Measurements from ENCODE around the gene BDH2.

The BDH2 gene

GRCh38 chr4:103092245-103092644 lies 7.4 kb downstream of the BDH2 start:
- no peak overlapping the region for H3K27ac Mint-ChIP-seq
- no peaks in the 10 kb centered on the region for H3K9me3 Mint-ChIP-seq
- H3K4me1 Mint-ChIP-seq, result peaks cover 19% of the 10 kb centered on the region
- no peak overlapping the region for H3K4me3 Mint-ChIP-seq
- peaks cover 68% of the 10 kb centered on the region for H3K36me3 Mint-ChIP-seq (ENCODE audit: low read depth)
- H3K27me3 Mint-ChIP-seq (ENCODE audit: low read depth, poor library complexity), result no peaks in the 10 kb centered on the region
- DNase-seq, result no peak
- TF ChIP-seq, protein P1, sequence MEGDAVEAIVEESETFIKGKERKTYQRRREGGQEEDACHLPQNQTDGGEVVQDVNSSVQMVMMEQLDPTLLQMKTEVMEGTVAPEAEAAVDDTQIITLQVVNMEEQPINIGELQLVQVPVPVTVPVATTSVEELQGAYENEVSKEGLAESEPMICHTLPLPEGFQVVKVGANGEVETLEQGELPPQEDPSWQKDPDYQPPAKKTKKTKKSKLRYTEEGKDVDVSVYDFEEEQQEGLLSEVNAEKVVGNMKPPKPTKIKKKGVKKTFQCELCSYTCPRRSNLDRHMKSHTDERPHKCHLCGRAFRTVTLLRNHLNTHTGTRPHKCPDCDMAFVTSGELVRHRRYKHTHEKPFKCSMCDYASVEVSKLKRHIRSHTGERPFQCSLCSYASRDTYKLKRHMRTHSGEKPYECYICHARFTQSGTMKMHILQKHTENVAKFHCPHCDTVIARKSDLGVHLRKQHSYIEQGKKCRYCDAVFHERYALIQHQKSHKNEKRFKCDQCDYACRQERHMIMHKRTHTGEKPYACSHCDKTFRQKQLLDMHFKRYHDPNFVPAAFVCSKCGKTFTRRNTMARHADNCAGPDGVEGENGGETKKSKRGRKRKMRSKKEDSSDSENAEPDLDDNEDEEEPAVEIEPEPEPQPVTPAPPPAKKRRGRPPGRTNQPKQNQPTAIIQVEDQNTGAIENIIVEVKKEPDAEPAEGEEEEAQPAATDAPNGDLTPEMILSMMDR (IDR thresholded peaks at IDR 0.05), result no peak

- Mint-ChIP-seq H3K27me3 (ENCODE audit: low read depth, poor library complexity) (no peaks in the 10 kb centered on the region), H3K4me3 (no peak overlapping the region), H3K27ac (no peak overlapping the region), H3K9me3 (no peaks in the 10 kb centered on the region), H3K36me3 (ENCODE audit: low read depth) (peaks cover 68% of the 10 kb centered on the region), H3K4me1 (peaks cover 14% of the 10 kb centered on the region)
- peak; percentile 15 for DNase-seq
- TF ChIP-seq, protein P1 (IDR thresholded peaks at IDR 0.05), result peak; percentile 47
These were observed 7.9 kb downstream of the BDH2 start for GRCh38 chr4:103091601-103092223.

DNA sequence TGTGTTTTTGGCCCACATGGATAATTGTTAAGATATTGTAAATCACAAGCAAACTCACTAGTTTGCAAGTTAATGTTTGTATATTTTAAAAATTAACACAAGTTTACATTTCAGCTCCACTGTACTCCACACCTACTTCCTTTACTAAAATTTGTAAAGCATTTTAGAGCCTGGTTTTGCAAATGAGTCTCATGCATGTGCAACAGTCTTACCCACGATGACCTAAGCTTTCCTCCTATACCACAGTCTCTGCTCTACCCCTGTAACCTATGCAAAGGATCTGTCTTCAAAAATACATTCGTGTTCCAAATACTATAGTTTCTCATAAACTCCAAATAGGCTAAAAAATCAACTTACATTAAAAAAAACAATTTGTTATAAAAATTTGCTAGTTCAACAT lies 10.2 kb downstream of the BDH2 start:
- Mint-ChIP-seq H3K9me3 (no peaks in the 10 kb centered on the region), H3K4me1 (peaks cover 6% of the 10 kb centered on the region), H3K27ac (no peak overlapping the region), H3K36me3 (ENCODE audit: low read depth) (peaks cover 82% of the 10 kb centered on the region), H3K27me3 (ENCODE audit: low read depth, poor library complexity) (no peaks in the 10 kb centered on the region), H3K4me3 (no peak overlapping the region)
- TF ChIP-seq, protein P1 (IDR thresholded peaks at IDR 0.05), result no peak
- DNase-seq, result no peak

DNA sequence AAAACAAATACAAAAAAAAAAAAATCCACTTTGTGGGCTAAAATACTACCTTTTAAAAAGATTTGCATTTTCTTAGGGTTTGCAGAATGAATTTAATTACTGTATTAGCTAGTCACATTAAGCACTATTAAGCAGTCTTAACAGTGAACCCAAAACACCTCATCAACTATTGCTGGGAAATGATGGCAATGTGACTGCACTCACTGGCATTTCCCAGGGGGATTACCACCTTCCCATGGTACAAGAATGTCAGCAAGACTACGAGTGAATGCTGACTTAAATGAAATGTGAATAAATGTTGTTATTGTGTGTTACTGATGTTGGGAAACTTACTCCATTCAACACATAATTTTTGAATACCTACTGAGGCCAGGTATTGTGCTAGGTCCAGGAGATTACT lies 13.1 kb downstream of the BDH2 start:
- no peak for DNase-seq
- H3K36me3 Mint-ChIP-seq (ENCODE audit: low read depth), result peaks cover 81% of the 10 kb centered on the region
- no peak overlapping the region for H3K27ac Mint-ChIP-seq
- H3K27me3 Mint-ChIP-seq (ENCODE audit: low read depth, poor library complexity), result no peaks in the 10 kb centered on the region
- no peaks in the 10 kb centered on the region for H3K9me3 Mint-ChIP-seq
- TF ChIP-seq, protein P1 (IDR thresholded peaks at IDR 0.05), result no peak
- H3K4me3 Mint-ChIP-seq, result no peak overlapping the region
- peaks cover 2% of the 10 kb centered on the region for H3K4me1 Mint-ChIP-seq

DNA sequence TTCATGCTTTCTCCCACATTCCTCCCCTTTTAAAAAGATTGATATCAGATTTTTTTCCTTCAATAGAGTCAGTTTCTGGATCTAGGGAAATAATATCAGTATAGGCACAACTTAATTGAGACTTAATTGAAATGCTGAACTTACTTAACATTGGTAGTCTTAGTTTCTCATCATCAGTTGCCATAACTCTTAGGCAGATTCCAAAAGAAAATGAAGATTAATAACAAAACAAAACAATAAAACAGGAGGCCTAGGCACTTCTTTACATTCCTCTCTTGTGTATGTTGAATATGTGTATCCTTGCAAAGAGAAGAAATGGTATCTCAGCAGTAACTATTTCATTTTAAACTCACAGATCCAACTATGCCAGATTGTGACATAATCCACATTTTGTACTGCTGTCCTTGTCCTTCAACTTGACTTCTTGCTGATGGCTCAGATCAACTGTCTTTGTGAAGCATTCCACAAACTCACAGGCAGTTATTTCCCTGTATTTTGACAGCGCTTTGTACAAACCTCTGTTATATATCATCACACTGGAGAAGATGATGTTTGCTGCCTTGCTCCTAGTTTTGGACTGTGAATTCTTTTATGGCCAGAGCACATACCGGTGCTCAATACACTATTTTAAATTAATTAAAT lies 14.0 kb downstream of the BDH2 start:
- no peak overlapping the region for H3K4me3 Mint-ChIP-seq
- TF ChIP-seq, protein P1 (IDR thresholded peaks at IDR 0.05), result no peak
- peaks cover 80% of the 10 kb centered on the region for H3K36me3 Mint-ChIP-seq (ENCODE audit: low read depth)
- DNase-seq, result no peak
- no peak overlapping the region for H3K27ac Mint-ChIP-seq
- H3K4me1 Mint-ChIP-seq, result no peaks in the 10 kb centered on the region
- no peaks in the 10 kb centered on the region for H3K27me3 Mint-ChIP-seq (ENCODE audit: low read depth, poor library complexity)
- no peaks in the 10 kb centered on the region for H3K9me3 Mint-ChIP-seq

GRCh38 chr4:103079621-103080020 lies 20.0 kb downstream of the BDH2 start:
- TF ChIP-seq, protein P1 (IDR thresholded peaks at IDR 0.05), result no peak
- Mint-ChIP-seq H3K27me3 (ENCODE audit: low read depth, poor library complexity) (peaks cover 4% of the 10 kb centered on the region), H3K4me3 (no peak overlapping the region), H3K9me3 (no peaks in the 10 kb centered on the region), H3K36me3 (ENCODE audit: low read depth) (peaks cover 53% of the 10 kb centered on the region), H3K27ac (no peak overlapping the region), H3K4me1 (peaks cover 16% of the 10 kb centered on the region)
- no peak for DNase-seq

Data from nephron progenitor cell (in vitro differentiated cells).